GM21390 (cell line): ENCODE data around the gene LSM3.
"Not testable (repeated sequence)": the region's sequence is repeated elsewhere in the genome, so short reads cannot be mapped to it uniquely, and the experiment has no call there.

Source experiments
- ATAC-seq: cut with Tn5 transposase; IDR thresholded peaks from one replicate; pipeline ENCODE4 v1.9.1; 2021; ENCODE audit not compliant: unreplicated experiment

Gene LSM3

GRCh38 chr3:14216257-14217048 is 37.8 kb downstream of the LSM3 start:
- no peak for ATAC-seq

GRCh38 chr3:14218355-14218754 is 39.7 kb downstream of the LSM3 start:
- ATAC-seq, result no peak

DNA sequence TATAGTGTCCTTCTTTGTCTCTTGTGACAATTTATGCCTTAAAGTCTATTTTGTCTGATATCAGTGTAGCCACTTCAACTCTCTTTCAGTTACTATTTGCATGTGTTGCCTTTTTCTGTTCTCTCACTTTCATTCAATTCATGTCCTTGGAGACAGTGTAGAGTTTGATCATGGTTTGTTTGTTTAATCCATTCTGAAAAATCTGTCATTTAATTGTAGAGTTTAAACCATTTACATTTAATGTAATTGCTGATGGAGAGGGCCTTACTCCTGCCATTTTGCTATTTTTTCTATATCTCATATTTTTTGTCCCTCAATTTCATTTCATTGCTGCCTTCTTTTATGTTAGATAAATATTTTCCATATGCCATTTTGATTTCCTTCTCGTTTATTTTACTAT is 42.3 kb downstream of the LSM3 start:
- ATAC-seq, result no peak

DNA sequence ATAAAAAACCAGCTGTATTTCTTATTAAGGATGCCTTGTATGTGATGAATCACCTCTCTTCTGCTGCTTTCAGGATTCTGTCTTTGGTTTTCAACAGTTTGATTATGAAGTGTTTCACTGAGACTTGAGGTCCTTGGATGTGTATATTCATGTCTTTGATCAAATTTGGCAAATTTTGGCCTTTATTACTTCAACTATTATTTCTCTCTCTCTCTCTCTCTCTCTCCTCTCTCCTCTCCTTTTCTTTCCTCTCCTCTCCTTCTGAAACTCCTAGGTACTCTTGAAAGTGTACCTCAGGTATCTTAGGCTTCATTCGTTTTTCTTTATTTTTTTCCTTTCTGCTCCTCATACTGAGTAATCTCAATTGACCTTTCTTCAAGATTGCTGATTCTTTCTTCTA is 43.3 kb downstream of the LSM3 start:
- ATAC-seq, result no peak

DNA sequence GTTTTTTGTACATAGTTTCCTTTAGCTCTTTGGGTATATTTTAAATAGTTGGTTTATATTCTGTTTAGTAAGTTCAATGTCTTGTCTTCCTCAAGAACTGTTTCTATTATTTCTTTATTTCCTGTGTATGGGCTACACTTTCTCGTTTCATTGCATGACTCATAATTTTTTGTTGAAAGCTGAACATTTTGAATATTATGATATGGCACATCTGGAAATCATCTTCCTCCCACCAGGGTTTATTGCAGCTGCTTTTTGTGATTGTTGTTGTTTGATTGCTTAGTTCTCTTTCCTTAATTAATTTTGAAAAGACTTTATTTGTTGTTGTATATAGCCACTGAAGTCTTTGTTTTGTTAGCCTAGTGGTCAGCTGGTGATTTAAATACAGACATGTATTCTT is 43.8 kb downstream of the LSM3 start:
- no peak for ATAC-seq

GRCh38 chr3:14222900-14223594 is 44.4 kb downstream of the LSM3 start:
- ATAC-seq, result no peak

- ATAC-seq, result no peak
Observed at GRCh38 chr3:14223595-14223994, 45.0 kb downstream of the LSM3 start.

GRCh38 chr3:14224895-14225294 is 46.3 kb downstream of the LSM3 start:
- no peak for ATAC-seq

DNA sequence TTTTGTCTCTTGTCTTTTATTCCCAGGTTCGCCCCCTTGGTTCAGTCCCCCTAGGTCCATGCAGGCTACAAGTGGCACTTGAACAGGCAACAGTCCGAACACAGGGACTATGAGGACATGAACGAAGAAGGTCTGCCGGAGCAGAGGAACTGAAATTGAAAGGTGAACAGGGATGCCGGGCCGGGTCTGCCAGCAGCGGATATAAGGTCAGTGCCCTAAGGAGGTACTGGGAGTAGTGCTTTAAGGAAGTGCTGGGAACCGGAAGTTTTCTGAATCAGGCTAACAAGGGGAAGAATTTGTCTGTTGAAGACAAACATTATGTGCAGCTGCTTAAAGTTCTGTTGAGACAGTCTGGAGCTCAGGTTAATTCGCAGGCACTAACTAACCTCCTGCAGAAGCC is 46.8 kb downstream of the LSM3 start:
- ATAC-seq, result no peak

DNA sequence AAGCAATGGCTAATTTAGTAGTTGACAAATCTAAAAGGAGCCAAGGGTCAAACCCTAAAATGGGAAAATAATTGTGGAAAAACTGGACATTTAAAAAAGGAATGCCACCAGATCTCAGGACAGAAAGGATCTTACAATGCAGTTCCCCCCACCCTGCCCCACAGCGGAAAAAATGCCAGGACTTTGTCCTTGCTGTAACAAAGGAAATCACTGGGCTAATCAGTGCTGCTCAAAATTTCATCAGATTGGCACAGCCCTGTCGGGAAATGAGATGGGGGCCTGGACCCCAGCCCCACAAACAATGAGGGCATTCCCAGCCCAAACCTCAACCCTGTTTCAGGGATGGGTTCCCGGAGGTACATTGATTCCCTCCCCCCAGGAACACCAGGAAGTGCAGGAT is 47.7 kb downstream of the LSM3 start:
- not testable (repeated sequence) for ATAC-seq

- no peak for ATAC-seq
Observed at GRCh38 chr3:14227856-14228255, 49.2 kb downstream of the LSM3 start.

GRCh38 chr3:14228681-14229470 is 50.3 kb downstream of the LSM3 start:
- ATAC-seq, result no peak

GRCh38 chr3:14229695-14230094 is 51.1 kb downstream of the LSM3 start:
- not testable (repeated sequence) for ATAC-seq

DNA sequence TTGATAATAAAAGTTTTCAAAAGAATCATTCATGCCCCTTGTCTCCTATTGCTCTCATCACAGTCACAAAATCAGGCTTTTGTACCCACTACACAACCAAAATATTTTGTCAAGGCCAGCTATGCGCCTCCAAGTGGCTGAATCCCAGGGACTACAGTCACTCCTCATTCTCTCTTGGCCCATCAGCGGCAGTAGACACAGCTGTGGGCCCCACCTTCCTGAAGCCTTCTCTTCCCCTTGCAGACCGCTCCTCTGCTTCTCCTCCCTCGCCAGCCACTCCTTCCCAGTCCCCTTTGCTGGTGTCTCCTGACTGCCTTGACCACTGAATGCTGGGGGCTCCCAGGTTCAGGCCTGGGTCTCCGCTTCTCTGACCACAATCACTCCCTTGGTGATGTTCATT is 52.1 kb downstream of the LSM3 start:
- no peak for ATAC-seq

GRCh38 chr3:14231145-14231990 is 52.8 kb downstream of the LSM3 start:
- no peak for ATAC-seq

DNA sequence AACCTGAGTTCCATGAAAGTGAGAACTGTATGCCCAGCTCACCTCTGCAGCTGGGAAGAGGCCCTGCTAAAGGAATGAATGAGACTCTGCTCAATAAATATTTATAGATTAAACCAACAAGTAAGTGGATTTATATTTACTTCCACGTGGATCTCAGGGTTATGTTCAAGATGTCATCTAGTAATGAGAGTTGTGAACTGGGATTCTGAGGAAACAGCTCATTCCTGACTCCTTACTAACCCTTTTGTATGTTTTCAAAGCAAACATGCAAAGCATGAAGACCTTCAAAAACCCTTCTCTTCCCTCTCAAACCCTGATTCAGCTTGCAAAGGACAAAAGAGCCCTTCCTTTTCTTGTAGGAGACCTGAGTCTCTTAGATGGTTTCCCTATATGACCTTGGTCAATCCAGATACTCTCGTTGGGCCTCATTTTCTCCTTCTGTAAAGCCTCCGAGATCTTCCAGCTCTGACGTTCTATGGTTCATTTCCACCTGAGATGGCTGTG is 53.4 kb downstream of the LSM3 start:
- ATAC-seq, result no peak

DNA sequence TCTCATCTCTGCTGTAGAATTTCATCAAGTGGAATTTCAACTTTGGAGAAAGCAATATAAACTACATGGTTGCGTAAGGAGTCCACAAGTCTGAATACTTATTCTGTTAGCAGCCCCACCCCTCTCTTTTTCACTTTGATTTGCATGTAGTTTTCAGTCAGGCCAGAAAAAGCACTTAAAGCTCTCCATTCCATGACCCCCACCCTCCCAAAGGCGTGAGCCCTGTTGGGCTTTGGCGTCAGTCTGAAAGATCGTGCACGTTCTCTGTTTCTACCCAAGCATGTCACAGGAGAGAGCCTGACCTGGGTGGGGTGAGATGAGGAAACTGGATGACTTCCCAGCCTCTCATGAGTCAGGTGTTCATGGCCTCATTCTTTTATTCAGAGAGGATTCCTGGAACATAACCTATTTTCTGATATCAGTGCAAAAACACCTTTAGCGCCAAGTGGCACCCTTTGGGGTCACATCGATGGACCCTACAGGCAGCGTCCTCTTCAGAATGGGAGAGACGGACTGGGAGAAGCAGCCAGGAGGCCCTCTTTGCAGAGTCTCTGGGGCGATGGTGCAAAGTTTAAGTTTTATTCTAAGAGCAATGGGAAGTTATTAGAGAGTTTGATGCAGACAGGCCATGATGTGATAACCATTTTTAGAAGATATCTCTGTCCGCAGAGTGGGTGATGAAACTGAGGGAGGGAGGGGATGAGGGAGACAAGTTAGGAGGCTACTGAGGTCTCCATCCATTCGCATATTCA is 55.8 kb downstream of the LSM3 start:
- ATAC-seq, result no peak

- no peak for ATAC-seq
Observed at GRCh38 chr3:14235003-14235911, 56.6 kb downstream of the LSM3 start.

DNA sequence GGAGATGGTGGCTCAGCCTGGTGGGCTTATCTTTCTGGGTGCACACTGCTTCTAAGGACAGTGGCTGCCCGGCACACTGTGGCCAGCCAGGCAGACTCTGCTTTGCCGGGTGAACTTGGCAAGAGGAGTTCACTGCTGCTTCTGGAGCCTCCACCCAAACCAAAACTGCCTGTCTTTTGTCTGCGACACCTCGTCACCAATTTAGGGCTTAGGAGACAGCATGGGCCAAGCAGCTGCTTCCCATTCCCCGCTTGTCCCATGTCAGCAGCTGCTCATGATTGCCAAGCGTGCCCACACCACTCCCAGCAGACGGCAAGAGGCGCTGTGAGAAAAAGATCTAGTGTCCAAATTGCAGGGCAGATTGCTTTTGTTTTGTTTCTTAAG is 57.3 kb downstream of the LSM3 start:
- ATAC-seq, result no peak
